Heart right ventricle (tissue), 16 donors: Measurements from ENCODE around the gene ZNF280D. TPM values are rescaled to one million over a fixed set of nuclear protein-coding genes. Genes with fewer than 3 reads are reported as not detected.

ENCODE experiments used
- ATAC-seq, 8 donors: fragments of 200-7000 bp; cut with Tn5 transposase; one replicate each; pipeline ENCODE4 v1.9.1; 2020; ENCODE audit warnings: mild to moderate bottlenecking in 8 of 8, moderate library complexity in 8 of 8, moderate number of reproducible peaks in 1 of 8
- DNase-seq, 2 donors: peaks; one replicate each; pipeline ENCODE4 v3.0.0-alpha.2; 2020
- H3K27ac ChIP-seq, 10 donors: fragments of 200-600 bp; sonication (generic) in 2 of 10; one replicate each; pipeline versions ENCODE4 v1.5.0 to v1.8.0; 2020 to 2022; ENCODE audit warnings: mild to moderate bottlenecking in 3 of 10
- H3K27me3 ChIP-seq, 7 donors: fragments of 200-600 bp; one replicate each; pipeline ENCODE4 v1.8.0; 2021 to 2022; ENCODE audit warnings: mild to moderate bottlenecking in 2 of 7
- H3K36me3 ChIP-seq, 9 donors: fragments of 200-600 bp; sonication (generic) in 1 of 9; one replicate each; pipeline versions ENCODE4 v1.5.0 to v1.8.0; 2020 to 2022; ENCODE audit warnings: mild to moderate bottlenecking in 2 of 9
- H3K4me1 ChIP-seq, 9 donors: fragments of 200-600 bp; sonication (generic) in 1 of 9; one replicate each; pipeline versions ENCODE4 v1.5.0 to v1.8.0; 2020 to 2022; ENCODE audit warnings: mild to moderate bottlenecking in 4 of 9
- H3K4me3 ChIP-seq, 10 donors: fragments of 200-600 bp; sonication (generic) in 2 of 10; one replicate each; pipeline versions ENCODE4 v1.5.0 to v1.8.0; 2020 to 2022; ENCODE audit warnings: mild to moderate bottlenecking in 7 of 10, moderate library complexity in 2 of 10
- H3K9me3 ChIP-seq, 11 donors: fragments of 200-600 bp in 10 of 11; sonication (generic) in 2 of 11; one replicate each; pipeline versions ENCODE4 v1.5.0 to v1.8.0; 2013 to 2022; ENCODE audit warnings: mild to moderate bottlenecking in 2 of 11, control low read depth in 1 of 11, moderate library complexity in 1 of 11
- WGBS, 2 donors: extraction: QIAGEN DNeasy Blood & Tissue Kit; methylation state at CpG; one replicate each; pipeline ENCODE4 v1.1.7; 2013; ENCODE audit warnings: inconsistent platforms in 1 of 2; 5-methylcytosine and 5-hydroxymethylcytosine counted together
- intact Hi-C, 10 donors: fragments of 100-400 bp; cut with DNase I; formaldehyde crosslinking; loops; one replicate each; pipeline versions ENCODE4 v1.11.1 to v1.14.2; 2022
- polyA plus RNA-seq, 2 donors: library from polyadenylated mRNA; stranded (reverse); fragments of 200-250 nt; gene quantifications; one replicate each; pipeline ENCODE4 v1.2.3, GENCODE V29; 2013
- total RNA-seq, 10 donors: library from RNA; stranded (reverse); fragmentation: NEBNext Ultra II Directional in 3 of 10; extraction: Animal tissue kit (Norgen Biotek cat#: 25700) in 3 of 10; gene quantifications; one replicate each; pipeline versions ENCODE4 v1.2.1 to v1.2.4, GENCODE V29; 2021 to 2023
- TF ChIP-seq, protein P1 (sequence below), 9 donors: fragments of 200-600 bp; sonication (generic) in 2 of 9; IDR thresholded peaks; one replicate each; pipeline versions ENCODE4 v1.5.0 to v1.8.0; 2021 to 2022; ENCODE audit warnings: antibody characterized with exemption in 9 of 9, mild to moderate bottlenecking in 5 of 9, moderate library complexity in 1 of 9
- donor health status: Arrhythmogenic right ventricular cardiomyopathy.
- donor health status: ischemic (EF 13 %, LVEDD 7.1; RV severe dilation, severe dysfunction).
- donor health status: healthy with polysubstance abuse.
- donor health status: DM: no; HTN: yes; CAD: no.
- donor health status: DM: no; HTN: no; CAD: no.
- donor health status: ischemic (EF 25% LVEDD 6.9; RV normal size, moderate dysfunction).
- donor health status: ischemic (EF 25% LVEDD 5.7; RV mildly dilated, moderate dysfunction).
- donor health status: healthy.
- donor health status: DM: yes; HTN: yes; CAD: no.
- donor health status: Ischemic cardiomyopathy.
- donor health status: ischemic (EF 35%, LVEDD 5.7; RV mildly dilated, moderate dysfunction).
- donor health status: nonischemic (EF 11% LVEDD 7.7; RV severe dilation, severe dysfunction).
- donor health status: DM: yes; HTN: yes; CAD: no.
- donor health status: PGD.
- donor health status: ischemic (EF 29% LVEDD 5.4; RV normal size, mild dysfunction).
- donor health status: nonischemic (EF 23%, LVEDD 6.1; RV moderate dilation, normal function).

Gene ZNF280D
- total and polyA plus RNA-seq, 12 donors: 6.9 to 42.4 (median 24.9) TPM

DNA sequence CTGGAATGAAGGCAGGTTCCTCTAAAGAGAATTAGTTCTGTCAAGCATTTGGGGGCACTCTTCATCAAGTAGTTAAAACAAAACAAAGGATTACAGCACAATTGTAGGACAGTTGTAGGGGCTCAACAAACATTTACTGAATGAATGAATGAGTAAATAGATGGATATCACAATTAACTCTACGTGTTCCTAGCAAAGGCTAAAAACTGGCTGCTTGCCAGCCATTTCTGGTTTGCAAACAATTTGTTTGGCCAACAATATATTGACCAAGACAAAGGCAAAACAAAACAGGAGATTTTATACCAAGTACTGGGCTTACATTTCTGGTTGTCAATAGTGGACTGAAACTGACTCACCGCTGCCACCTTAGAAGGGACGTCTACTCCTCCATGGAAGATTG, 116.8 kb downstream of the ZNF280D start:
- Histone ChIP-seq H3K9me3 (peaks cover 0 to 9% (median 0%) of the 10 kb centered on the region in 11 donors), H3K27ac (no peak overlapping the region), H3K4me3 (no peak overlapping the region), H3K27me3 (no peaks in the 10 kb centered on the region), H3K36me3 (no peaks in the 10 kb centered on the region), H3K4me1 (peaks cover 0 to 8% (median 0%) of the 10 kb centered on the region in 9 donors)
- TF ChIP-seq, protein P1, sequence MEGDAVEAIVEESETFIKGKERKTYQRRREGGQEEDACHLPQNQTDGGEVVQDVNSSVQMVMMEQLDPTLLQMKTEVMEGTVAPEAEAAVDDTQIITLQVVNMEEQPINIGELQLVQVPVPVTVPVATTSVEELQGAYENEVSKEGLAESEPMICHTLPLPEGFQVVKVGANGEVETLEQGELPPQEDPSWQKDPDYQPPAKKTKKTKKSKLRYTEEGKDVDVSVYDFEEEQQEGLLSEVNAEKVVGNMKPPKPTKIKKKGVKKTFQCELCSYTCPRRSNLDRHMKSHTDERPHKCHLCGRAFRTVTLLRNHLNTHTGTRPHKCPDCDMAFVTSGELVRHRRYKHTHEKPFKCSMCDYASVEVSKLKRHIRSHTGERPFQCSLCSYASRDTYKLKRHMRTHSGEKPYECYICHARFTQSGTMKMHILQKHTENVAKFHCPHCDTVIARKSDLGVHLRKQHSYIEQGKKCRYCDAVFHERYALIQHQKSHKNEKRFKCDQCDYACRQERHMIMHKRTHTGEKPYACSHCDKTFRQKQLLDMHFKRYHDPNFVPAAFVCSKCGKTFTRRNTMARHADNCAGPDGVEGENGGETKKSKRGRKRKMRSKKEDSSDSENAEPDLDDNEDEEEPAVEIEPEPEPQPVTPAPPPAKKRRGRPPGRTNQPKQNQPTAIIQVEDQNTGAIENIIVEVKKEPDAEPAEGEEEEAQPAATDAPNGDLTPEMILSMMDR (IDR thresholded peaks at IDR 0.05): no peak
- WGBS, 2 donors: 77% methylated on average over 3 of the region's 3 CpGs
- ATAC-seq: no peak
- no peak for DNase-seq
- intact Hi-C loops: no loop called here

DNA sequence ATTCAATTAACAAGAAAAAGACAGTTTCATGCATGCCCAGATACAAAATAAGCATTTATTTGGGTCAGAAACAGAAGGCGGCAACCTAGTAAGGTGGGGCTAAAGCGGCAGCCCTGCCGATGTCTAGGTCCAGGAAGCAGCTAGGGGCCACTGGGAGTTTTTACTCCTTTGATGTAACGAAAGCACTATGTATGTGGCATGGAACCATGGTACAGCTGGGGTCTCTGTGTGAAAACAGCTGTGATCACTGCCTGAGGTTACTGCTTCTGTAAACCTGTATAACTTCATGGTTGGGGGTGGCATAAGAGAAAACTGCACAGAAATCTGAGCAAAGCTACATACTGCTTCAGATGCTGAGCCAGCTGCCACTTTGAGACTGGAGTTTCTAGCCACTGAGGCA, 119.5 kb downstream of the ZNF280D start:
- no peaks in the 10 kb centered on the region for H3K4me1 ChIP-seq
- H3K4me3 ChIP-seq: no peak overlapping the region
- H3K27ac ChIP-seq: no peak overlapping the region
- TF ChIP-seq, protein P1 (IDR thresholded peaks at IDR 0.05): no peak
- intact Hi-C loops: no loop called here
- no peaks in the 10 kb centered on the region for H3K27me3 ChIP-seq
- ATAC-seq (no peak), DNase-seq (no peak)
- peaks cover 0 to 6% (median 0%) of the 10 kb centered on the region in 11 donors for H3K9me3 ChIP-seq
- H3K36me3 ChIP-seq: no peaks in the 10 kb centered on the region
- 86 to 89% methylated on average over 4 of the region's 4 CpGs for WGBS, 2 donors

DNA sequence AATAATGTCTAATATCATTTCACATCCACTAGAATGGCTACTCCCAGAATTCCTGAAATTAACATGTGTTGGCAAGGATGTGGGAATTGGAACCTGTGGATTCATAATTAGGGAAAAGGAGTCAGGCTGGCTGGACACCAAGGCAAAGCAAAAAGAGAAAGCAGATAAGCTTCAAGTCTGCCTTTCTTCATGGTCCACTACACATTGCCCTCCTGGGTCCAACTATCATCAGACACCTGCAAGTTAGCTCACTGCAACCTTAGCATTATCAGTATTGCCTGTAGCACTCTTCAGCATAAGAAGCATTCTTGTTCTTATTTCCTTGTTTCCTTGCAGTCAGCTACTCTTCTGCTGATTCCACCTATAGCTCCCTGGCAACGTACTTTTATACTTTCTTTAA, 124.3 kb downstream of the ZNF280D start:
- 63 to 71% methylated on average over 1 of the region's 1 CpG for WGBS, 2 donors
- no peak overlapping the region for H3K4me3 ChIP-seq
- H3K27me3 ChIP-seq: no peaks in the 10 kb centered on the region
- H3K9me3 ChIP-seq: peaks cover 0 to 14% (median 0%) of the 10 kb centered on the region in 11 donors
- intact Hi-C loops: loop anchor here in 1 of 10 donors (10.0 kb wide), 1 partner anchor 104 kb away; no protein-coding TSS in a partner anchor
- H3K36me3 ChIP-seq: no peaks in the 10 kb centered on the region
- ATAC-seq: no peak
- DNase-seq: no peak
- H3K27ac ChIP-seq: no peak overlapping the region
- TF ChIP-seq, protein P1 (IDR thresholded peaks at IDR 0.05): no peak
- no peaks in the 10 kb centered on the region for H3K4me1 ChIP-seq

DNA sequence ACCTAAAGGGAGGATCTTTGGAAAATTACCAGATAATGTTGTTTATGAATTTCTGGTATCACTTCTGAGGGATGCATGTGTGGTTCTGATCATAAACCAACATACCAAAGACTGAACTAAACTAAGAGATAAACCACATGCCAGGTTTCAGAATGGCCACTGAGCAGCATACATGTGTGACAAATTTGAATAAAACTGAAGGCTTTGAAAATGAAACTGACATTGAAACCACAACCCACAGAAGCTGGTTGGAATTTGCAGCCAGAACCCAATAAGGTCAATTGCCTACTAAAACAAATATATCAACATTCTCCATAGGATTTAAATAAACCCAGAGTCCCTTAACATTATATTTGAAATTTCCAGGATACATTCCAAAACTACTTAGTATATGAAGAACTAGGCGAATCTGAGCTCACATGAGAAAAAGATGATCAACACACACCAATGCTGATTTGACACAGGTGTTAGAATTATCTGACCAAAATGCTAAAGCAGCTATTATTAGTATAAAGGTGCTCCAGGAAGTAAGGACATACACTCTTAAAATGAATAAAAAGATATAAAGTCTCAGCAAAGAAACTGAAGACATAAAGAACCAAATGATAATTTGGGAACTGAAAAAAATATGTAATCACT, 125.0 kb downstream of the ZNF280D start:
- TF ChIP-seq, protein P1 (IDR thresholded peaks at IDR 0.05): no peak
- Histone ChIP-seq H3K27ac (no peak overlapping the region), H3K4me3 (no peak overlapping the region), H3K27me3 (no peaks in the 10 kb centered on the region), H3K36me3 (no peaks in the 10 kb centered on the region), H3K4me1 (no peaks in the 10 kb centered on the region), H3K9me3 (peaks cover 0 to 21% (median 0%) of the 10 kb centered on the region in 11 donors)
- intact Hi-C loops: loop anchor here in 1 of 10 donors (10.0 kb wide), 1 partner anchor 103 kb away; no protein-coding TSS in a partner anchor
- DNase-seq (no peak), ATAC-seq (no peak)
- 86 to 91% methylated on average over 1 of the region's 1 CpG for WGBS, 2 donors
